ENCODE results near the gene PLCH1.

GRCh38 chr3:155634121-155634719 lies 110.7 kb downstream of the PLCH1 start:
- no peak for TF ChIP-seq CTCF (IDR thresholded peaks at IDR 0.05; ENCODE audit: low read depth, low read length, poor library complexity, severe bottlenecking)
- TF ChIP-seq EZH2phosphoT487 (IDR thresholded peaks at IDR 0.05; ENCODE audit: borderline replicate concordance, low read length): no peak
